CD14-positive monocyte (primary cell): ENCODE data around the gene CTSG. TPM values are rescaled to one million over a fixed set of nuclear protein-coding genes. Genes with fewer than 3 reads are reported as not detected.
A peak's percentile ranks its signal among the peaks of the same experiment; 100 is the strongest.
"Not testable (repeated sequence)": the region's sequence is repeated elsewhere in the genome, so short reads cannot be mapped to it uniquely, and the experiment has no call there.

Experiments
- DNase-seq, 3 donors: peaks; one replicate each; pipeline ENCODE4 v3.0.0-alpha.2; 2011 to 2022
- H2AFZ ChIP-seq: 2 replicates; pipeline ENCODE4 v1.6.0; 2012; ENCODE audit warnings: mild to moderate bottlenecking, low read depth, low read length, inconsistent platforms; ENCODE audit not compliant: insufficient read depth, poor library complexity, severe bottlenecking
- H3K27ac ChIP-seq, 2 donors: 1 replicate in 1 of 2; 2 replicates in 1 of 2; pipeline ENCODE4 v1.5.1; 2012 to 2013; ENCODE audit warnings: low read length in 2 of 2, control low read depth in 1 of 2, inconsistent platforms in 1 of 2, low read depth in 1 of 2, mild to moderate bottlenecking in 1 of 2
- H3K27me3 ChIP-seq, 2 donors: one replicate each; pipeline versions ENCODE4 v1.6.0 to v1.6.1; 2011 to 2013; ENCODE audit warnings: low read length in 2 of 2; ENCODE audit not compliant: control insufficient read depth in 2 of 2, insufficient read depth in 2 of 2
- H3K36me3 ChIP-seq, 2 donors: replicated peaks in 1 of 2; 1 replicate in 1 of 2; 2 replicates in 1 of 2; pipeline versions ENCODE4 v1.5.1 to v1.6.1; 2012 to 2013; ENCODE audit warnings: low read length in 2 of 2, control low read depth in 1 of 2, inconsistent platforms in 1 of 2, mild to moderate bottlenecking in 1 of 2; ENCODE audit not compliant: insufficient read depth in 2 of 2, control insufficient read depth in 1 of 2
- H3K4me1 ChIP-seq, 2 donors: 1 replicate in 1 of 2; 2 replicates in 1 of 2; pipeline versions ENCODE4 v1.5.1 to v1.6.1; 2012 to 2013; ENCODE audit warnings: low read length in 2 of 2, control low read depth in 1 of 2, inconsistent platforms in 1 of 2, mild to moderate bottlenecking in 1 of 2, moderate library complexity in 1 of 2; ENCODE audit not compliant: insufficient read depth in 2 of 2, control insufficient read depth in 1 of 2
- H3K4me2 ChIP-seq: replicated peaks from 2 replicates; pipeline ENCODE3; 2012; ENCODE audit warnings: low read length, moderate library complexity, mild to moderate bottlenecking; ENCODE audit not compliant: poor library complexity, severe bottlenecking; ENCODE audit errors: extremely low read depth
- H3K4me3 ChIP-seq, 3 experiments: fragments of 200-600 bp in 1 of 3; sonication (generic) in 1 of 3; replicated peaks in 1 of 3; 1 replicate in 2 of 3; 2 replicates in 1 of 3; pipeline ENCODE4 v1.5.1; 2011 to 2013; ENCODE audit warnings: low read length in 3 of 3, mild to moderate bottlenecking in 3 of 3, control low read depth in 2 of 3, low read depth in 2 of 3, inconsistent platforms in 1 of 3, moderate library complexity in 1 of 3
- H3K79me2 ChIP-seq: 2 replicates; pipeline ENCODE4 v1.6.0; 2012; ENCODE audit warnings: mild to moderate bottlenecking, control low read depth, inconsistent platforms, low read length, moderate library complexity; ENCODE audit not compliant: insufficient read depth
- H3K9ac ChIP-seq: 2 replicates; pipeline ENCODE4 v1.6.0; 2017; ENCODE audit warnings: low read length, mild to moderate bottlenecking; ENCODE audit not compliant: insufficient read depth, poor library complexity, severe bottlenecking
- H3K9me3 ChIP-seq, 2 donors: replicated peaks in 1 of 2; 1 replicate in 1 of 2; 2 replicates in 1 of 2; pipeline versions ENCODE4 v1.5.1 to v1.6.1; 2012 to 2013; ENCODE audit warnings: low read length in 2 of 2, control low read depth in 1 of 2; ENCODE audit not compliant: control insufficient read depth in 1 of 2, insufficient read depth in 1 of 2
- H4K20me1 ChIP-seq: 2 replicates; pipeline ENCODE4 v1.6.0; 2012; ENCODE audit warnings: mild to moderate bottlenecking, low read length, control low read depth, moderate library complexity; ENCODE audit not compliant: insufficient read depth
- H3K27ac Mint-ChIP-seq, 7 donors: one replicate each; pipeline ENCODE4 v1.8.0; 2020; ENCODE audit warnings: mild to moderate bottlenecking in 7 of 7, mixed read lengths in 7 of 7, moderate library complexity in 6 of 7, inconsistent platforms in 2 of 7
- H3K27me3 Mint-ChIP-seq, 3 donors: one replicate each; pipeline ENCODE4 v1.8.0; 2021 to 2022; ENCODE audit warnings: low read depth in 3 of 3, mild to moderate bottlenecking in 3 of 3, mixed read lengths in 3 of 3, moderate library complexity in 3 of 3, inconsistent platforms in 1 of 3
- H3K36me3 Mint-ChIP-seq, 2 donors: one replicate each; pipeline ENCODE4 v1.8.0; 2020; ENCODE audit warnings: mixed read lengths in 2 of 2, inconsistent platforms in 1 of 2, mild to moderate bottlenecking in 1 of 2
- H3K4me1 Mint-ChIP-seq: one replicate; pipeline ENCODE4 v1.8.0; 2020; ENCODE audit warnings: mild to moderate bottlenecking, mixed read lengths
- H3K4me3 Mint-ChIP-seq, 2 donors: one replicate each; pipeline ENCODE4 v1.8.0; 2020; ENCODE audit warnings: mild to moderate bottlenecking in 2 of 2, mixed read lengths in 2 of 2, moderate library complexity in 1 of 2
- H3K9me3 Mint-ChIP-seq, 7 donors: one replicate each; pipeline ENCODE4 v1.8.0; 2020 to 2022; ENCODE audit warnings: mixed read lengths in 7 of 7, mild to moderate bottlenecking in 6 of 7, moderate library complexity in 6 of 7, inconsistent platforms in 2 of 7
- WGBS: methylation state at CpG from one replicate; pipeline ENCODE4 v1.1.5; 2013; ENCODE audit warnings: missing lambda C conversion rate; ENCODE audit not compliant: insufficient coverage; 5-methylcytosine and 5-hydroxymethylcytosine counted together
- intact Hi-C, 2 donors: fragments of 100-400 bp; cut with micrococcal nuclease; formaldehyde crosslinking; loops; one replicate each; pipeline versions ENCODE4 v1.15.0 to v1.15.1; 2023
- polyA plus RNA-seq, 3 donors: library from polyadenylated mRNA; depleted of rRNA in 1 of 3; unstranded in 2 of 3; stranded (reverse) in 1 of 3; fragments of 300-500 nt in 2 of 3; fragments of >200 nt in 1 of 3; fragmentation: Illumina TruSeq in 2 of 3; gene quantifications; 1 replicate in 2 of 3; 2 replicates in 1 of 3; pipeline ENCODE4 v1.2.3, GENCODE V29; 2012 to 2021
- TF ChIP-seq, protein P1 (sequence below): fragments of 200-600 bp; IDR thresholded peaks from one replicate; pipeline ENCODE4 v1.8.0; 2022; ENCODE audit warnings: antibody characterized with exemption, mild to moderate bottlenecking

The CTSG gene
- polyA plus RNA-seq, 3 donors: 0.16 to 0.89 (median 0.40) TPM

DNA sequence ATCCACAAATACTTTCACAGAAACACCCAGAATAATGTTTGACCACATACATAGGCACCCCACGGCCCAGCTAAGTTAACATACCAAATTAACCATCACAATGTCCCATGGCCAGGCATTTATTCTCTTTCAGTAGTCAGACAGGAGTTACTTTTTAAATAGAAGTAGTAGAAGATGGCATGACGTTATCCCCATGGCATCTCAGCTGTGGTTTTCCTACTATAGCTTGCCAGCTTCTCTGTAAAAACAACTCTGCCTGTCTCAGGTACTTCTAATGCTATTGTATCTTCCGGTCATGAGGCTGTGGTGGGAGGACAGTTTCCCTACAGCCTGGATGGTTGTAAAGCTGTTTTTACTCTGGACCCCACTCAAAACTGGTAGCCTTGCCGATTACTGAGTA lies 19.3 kb downstream of the CTSG start:
- H3K4me1 Mint-ChIP-seq: no peaks in the 10 kb centered on the region
- no peak overlapping the region for H3K27ac ChIP-seq
- no peaks in the 10 kb centered on the region for H3K27me3 ChIP-seq
- no peaks in the 10 kb centered on the region for H3K9me3 ChIP-seq
- H3K4me3 ChIP-seq: no peak overlapping the region
- H3K27ac Mint-ChIP-seq: no peak overlapping the region
- H3K9me3 Mint-ChIP-seq: peaks cover 0 to 4% (median 2%) of the 10 kb centered on the region in 7 donors
- no peaks in the 10 kb centered on the region for H3K4me1 ChIP-seq
- no peak overlapping the region for H3K4me2 ChIP-seq
- no peaks in the 10 kb centered on the region for H3K36me3 Mint-ChIP-seq
- H3K36me3 ChIP-seq: no peaks in the 10 kb centered on the region
- H3K9ac ChIP-seq: no peak overlapping the region
- H3K79me2 ChIP-seq: no peaks in the 10 kb centered on the region
- peaks cover 0 to 1% (median 0%) of the 10 kb centered on the region in 3 donors for H3K27me3 Mint-ChIP-seq
- no peak for DNase-seq
- WGBS: no CpG with 5 or more reads among the region's 4 CpGs
- intact Hi-C loops: no loop called here
- H4K20me1 ChIP-seq: no peaks in the 10 kb centered on the region
- no peak overlapping the region for H3K4me3 Mint-ChIP-seq
- no peak overlapping the region for H2AFZ ChIP-seq
- TF ChIP-seq, protein P1, sequence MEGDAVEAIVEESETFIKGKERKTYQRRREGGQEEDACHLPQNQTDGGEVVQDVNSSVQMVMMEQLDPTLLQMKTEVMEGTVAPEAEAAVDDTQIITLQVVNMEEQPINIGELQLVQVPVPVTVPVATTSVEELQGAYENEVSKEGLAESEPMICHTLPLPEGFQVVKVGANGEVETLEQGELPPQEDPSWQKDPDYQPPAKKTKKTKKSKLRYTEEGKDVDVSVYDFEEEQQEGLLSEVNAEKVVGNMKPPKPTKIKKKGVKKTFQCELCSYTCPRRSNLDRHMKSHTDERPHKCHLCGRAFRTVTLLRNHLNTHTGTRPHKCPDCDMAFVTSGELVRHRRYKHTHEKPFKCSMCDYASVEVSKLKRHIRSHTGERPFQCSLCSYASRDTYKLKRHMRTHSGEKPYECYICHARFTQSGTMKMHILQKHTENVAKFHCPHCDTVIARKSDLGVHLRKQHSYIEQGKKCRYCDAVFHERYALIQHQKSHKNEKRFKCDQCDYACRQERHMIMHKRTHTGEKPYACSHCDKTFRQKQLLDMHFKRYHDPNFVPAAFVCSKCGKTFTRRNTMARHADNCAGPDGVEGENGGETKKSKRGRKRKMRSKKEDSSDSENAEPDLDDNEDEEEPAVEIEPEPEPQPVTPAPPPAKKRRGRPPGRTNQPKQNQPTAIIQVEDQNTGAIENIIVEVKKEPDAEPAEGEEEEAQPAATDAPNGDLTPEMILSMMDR: no peak

- H3K4me1 ChIP-seq, H3K4me3 Mint-ChIP-seq, H3K4me1 Mint-ChIP-seq, H3K27me3 ChIP-seq, H3K9ac ChIP-seq, H3K36me3 ChIP-seq, H2AFZ ChIP-seq, H4K20me1 ChIP-seq, H3K4me3 ChIP-seq, H3K4me2 ChIP-seq, H3K36me3 Mint-ChIP-seq, H3K79me2 ChIP-seq, DNase-seq, intact Hi-C loops, H3K27me3 Mint-ChIP-seq, H3K27ac ChIP-seq: not testable (repeated sequence)
- peak overlapping the region in 1 of 7 donors; percentile 47 for H3K27ac Mint-ChIP-seq
- WGBS: 100% methylated on average over 1 of the region's 1 CpG
- H3K9me3 Mint-ChIP-seq: peaks cover 20 to 36% (median 27%) of the 10 kb centered on the region in 7 donors
- H3K9me3 ChIP-seq: peaks cover 12 to 24% of the 10 kb centered on the region in 2 donors
Measured at GRCh38 chr14:24549064-24549463, 27.0 kb downstream of the CTSG start.
